K562 (cell line): ENCODE measurements around the gene FRMD7. TPM values are rescaled to one million over a fixed set of nuclear protein-coding genes. Genes with fewer than 3 reads are reported as not detected.

Experiments used
- DNMT1 ChIP-seq: fragments of 450-650 bp; IDR thresholded peaks from 2 replicates; pipeline ENCODE4 v1.6.1; 2016; ENCODE audit warnings: antibody characterized with exemption, mild to moderate bottlenecking
- DPF2 ChIP-seq: fragments of 450-650 bp; IDR thresholded peaks from 2 replicates; pipeline ENCODE4 v1.6.1; 2016
- FOXA1 ChIP-seq: fragments of 450-650 bp; IDR thresholded peaks from 2 replicates; pipeline ENCODE4 v1.6.1; 2016; ENCODE audit warnings: mild to moderate bottlenecking, borderline replicate concordance
- FOXJ3 ChIP-seq: sonication (generic); formaldehyde crosslinking; IDR thresholded peaks from 2 replicates; pipeline ENCODE4 v1.4.0; 2020; ENCODE audit warnings: mild to moderate bottlenecking, missing genetic modification reagents
- KLF13 ChIP-seq: fragments of 450-650 bp; IDR thresholded peaks from 2 replicates; pipeline ENCODE4 v1.6.1; 2016; ENCODE audit warnings: missing genetic modification characterization, low read depth, mild to moderate bottlenecking, missing compliant biosample characterization, moderate library complexity, borderline replicate concordance
- MAFG ChIP-seq: fragments of 450-650 bp; conservative IDR thresholded peaks from 2 replicates; pipeline ENCODE4 v1.6.1; 2016; ENCODE audit warnings: missing genetic modification characterization, missing compliant biosample characterization
- NEUROD1 ChIP-seq: fragments of 150-350 bp; IDR thresholded peaks from 2 replicates; pipeline ENCODE4 v1.6.1; 2014; ENCODE audit warnings: borderline replicate concordance, low read length, low read depth; ENCODE audit not compliant: partially characterized antibody
- PTRF ChIP-seq: fragments of 450-650 bp; IDR thresholded peaks from 2 replicates; pipeline ENCODE4 v1.6.1; 2016; ENCODE audit warnings: mild to moderate bottlenecking, missing genetic modification characterization, missing compliant biosample characterization
- RBM25 ChIP-seq: fragments of 200-400 bp; formaldehyde crosslinking; IDR thresholded peaks from 2 replicates; pipeline ENCODE4 v1.6.1; 2018; ENCODE audit warnings: low read length, low read depth, moderate library complexity; ENCODE audit not compliant: severe bottlenecking
- RBM34 ChIP-seq: fragments of 200-400 bp; formaldehyde crosslinking; IDR thresholded peaks from 2 replicates; pipeline ENCODE4 v1.6.1; 2018; ENCODE audit warnings: low read length, borderline replicate concordance; ENCODE audit not compliant: insufficient read depth
- SPI1 ChIP-seq: IDR thresholded peaks from 2 replicates; pipeline ENCODE4 v1.6.1; 2011; ENCODE audit warnings: low read depth, low read length, control low read depth, borderline replicate concordance
- SRF ChIP-seq, 2 experiments: fragments of 250-450, 450-650 bp in 1 of 2; sonication (Bioruptor Pico) in 1 of 2; sonication (generic) in 1 of 2; formaldehyde crosslinking; IDR thresholded peaks; 2 replicates each; pipeline versions ENCODE4 v1.5.0 to v1.5.1; 2020 to 2022; ENCODE audit warnings: mild to moderate bottlenecking in 1 of 2, missing genetic modification reagents in 1 of 2
- TAF15 ChIP-seq: fragments of 200-400 bp; formaldehyde crosslinking; IDR thresholded peaks from 2 replicates; pipeline ENCODE4 v1.6.1; 2017; ENCODE audit warnings: mild to moderate bottlenecking, low read depth, low read length, moderate library complexity
- TCF7L2 ChIP-seq: fragments of 150-350 bp; IDR thresholded peaks from 2 replicates; pipeline ENCODE4 v1.6.1; 2016; ENCODE audit warnings: low read depth, mild to moderate bottlenecking, low read length, moderate library complexity
- ZKSCAN3 ChIP-seq: fragments of 250-450 bp; sonication (Bioruptor Pico); IDR thresholded peaks from 2 replicates; pipeline ENCODE4 v1.4.0; 2020
- ZNF785 ChIP-seq: fragments of 250-450 bp; sonication (Bioruptor Pico); IDR thresholded peaks from 2 replicates; pipeline ENCODE4 v1.4.0; 2020; ENCODE audit warnings: mild to moderate bottlenecking
- polyA plus RNA-seq, 8 experiments: library from polyadenylated mRNA; depleted of rRNA in 4 of 8; stranded (reverse) in 5 of 8; unstranded in 3 of 8; fragments of >200 nt; fragmentation: Nextera tagmentation in 2 of 8; fragmentation: Illumina TruSeq in 1 of 8; extraction: Ambion mirVana in 2 of 8; extraction: Trizol in 1 of 8; gene quantifications; 2 replicates each; pipeline versions ENCODE4 v1.2.1 to v1.2.3, GENCODE V29; 2011 to 2014; ENCODE audit warnings: inconsistent platforms in 1 of 8, missing spikeins in 1 of 8
- total RNA-seq, 7 experiments: library from RNA; depleted of rRNA in 6 of 7; stranded (reverse); fragments of >200 nt in 6 of 7; fragmentation: Illumina TruSeq in 2 of 7; extraction: Trizol in 2 of 7; gene quantifications; 2 replicates each; pipeline versions ENCODE4 v1.2.1 to v1.2.3, GENCODE V29; 2011 to 2021; ENCODE audit warnings: low replicate concordance in 1 of 7
- TF ChIP-seq, protein P1 (sequence below): fragments of 150-350 bp; IDR thresholded peaks from 2 replicates; pipeline ENCODE4 v1.6.1; 2014; ENCODE audit warnings: low read depth, mild to moderate bottlenecking, low read length, borderline replicate concordance
- TF ChIP-seq, protein P2 (sequence below): IDR thresholded peaks from 3 replicates; pipeline ENCODE4 v1.6.1; 2011; ENCODE audit warnings: borderline replicate concordance, mild to moderate bottlenecking; ENCODE audit not compliant: insufficient read length, insufficient read depth
- TF ChIP-seq, protein P3 (sequence below): fragments of 450-650 bp; IDR thresholded peaks from 2 replicates; pipeline ENCODE4 v1.6.1; 2017; ENCODE audit warnings: antibody characterized with exemption
- TF ChIP-seq, protein P4 (sequence below): conservative IDR thresholded peaks from 2 replicates; pipeline ENCODE4 v1.6.1; 2011; ENCODE audit warnings: low read depth, mild to moderate bottlenecking, low read length; ENCODE audit not compliant: control insufficient read depth

FRMD7 gene
- total and polyA plus RNA-seq, 9 of the 15 experiments (the other 6 are each of a cell fraction or from before 2014, with no cell fraction given) = 0.06 to 0.09 TPM; not detected in 7

DNA sequence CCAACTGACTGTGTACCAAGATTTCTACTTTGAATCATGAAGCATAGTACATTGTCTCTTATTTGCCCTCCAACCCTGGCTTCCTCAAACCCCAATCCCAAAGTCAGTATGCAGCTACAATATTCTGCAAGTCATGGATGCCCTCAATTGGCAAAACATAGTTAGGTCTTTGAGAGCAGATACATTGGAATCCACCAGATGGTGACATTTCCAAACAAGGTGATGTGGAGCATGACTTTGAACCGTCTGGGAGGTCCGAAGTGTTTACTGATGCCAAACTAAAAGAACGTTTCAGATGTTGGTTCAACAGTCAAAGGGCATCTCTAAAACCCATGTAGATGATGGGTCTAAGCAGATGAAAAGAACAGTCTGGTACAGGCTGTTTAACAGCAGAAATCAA lies 43.7 kb upstream of the FRMD7 start (continued):
- TF ChIP-seq, protein P1, sequence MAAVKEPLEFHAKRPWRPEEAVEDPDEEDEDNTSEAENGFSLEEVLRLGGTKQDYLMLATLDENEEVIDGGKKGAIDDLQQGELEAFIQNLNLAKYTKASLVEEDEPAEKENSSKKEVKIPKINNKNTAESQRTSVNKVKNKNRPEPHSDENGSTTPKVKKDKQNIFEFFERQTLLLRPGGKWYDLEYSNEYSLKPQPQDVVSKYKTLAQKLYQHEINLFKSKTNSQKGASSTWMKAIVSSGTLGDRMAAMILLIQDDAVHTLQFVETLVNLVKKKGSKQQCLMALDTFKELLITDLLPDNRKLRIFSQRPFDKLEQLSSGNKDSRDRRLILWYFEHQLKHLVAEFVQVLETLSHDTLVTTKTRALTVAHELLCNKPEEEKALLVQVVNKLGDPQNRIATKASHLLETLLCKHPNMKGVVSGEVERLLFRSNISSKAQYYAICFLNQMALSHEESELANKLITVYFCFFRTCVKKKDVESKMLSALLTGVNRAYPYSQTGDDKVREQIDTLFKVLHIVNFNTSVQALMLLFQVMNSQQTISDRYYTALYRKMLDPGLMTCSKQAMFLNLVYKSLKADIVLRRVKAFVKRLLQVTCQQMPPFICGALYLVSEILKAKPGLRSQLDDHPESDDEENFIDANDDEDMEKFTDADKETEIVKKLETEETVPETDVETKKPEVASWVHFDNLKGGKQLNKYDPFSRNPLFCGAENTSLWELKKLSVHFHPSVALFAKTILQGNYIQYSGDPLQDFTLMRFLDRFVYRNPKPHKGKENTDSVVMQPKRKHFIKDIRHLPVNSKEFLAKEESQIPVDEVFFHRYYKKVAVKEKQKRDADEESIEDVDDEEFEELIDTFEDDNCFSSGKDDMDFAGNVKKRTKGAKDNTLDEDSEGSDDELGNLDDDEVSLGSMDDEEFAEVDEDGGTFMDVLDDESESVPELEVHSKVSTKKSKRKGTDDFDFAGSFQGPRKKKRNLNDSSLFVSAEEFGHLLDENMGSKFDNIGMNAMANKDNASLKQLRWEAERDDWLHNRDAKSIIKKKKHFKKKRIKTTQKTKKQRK = no peak
- TF ChIP-seq, protein P2, sequence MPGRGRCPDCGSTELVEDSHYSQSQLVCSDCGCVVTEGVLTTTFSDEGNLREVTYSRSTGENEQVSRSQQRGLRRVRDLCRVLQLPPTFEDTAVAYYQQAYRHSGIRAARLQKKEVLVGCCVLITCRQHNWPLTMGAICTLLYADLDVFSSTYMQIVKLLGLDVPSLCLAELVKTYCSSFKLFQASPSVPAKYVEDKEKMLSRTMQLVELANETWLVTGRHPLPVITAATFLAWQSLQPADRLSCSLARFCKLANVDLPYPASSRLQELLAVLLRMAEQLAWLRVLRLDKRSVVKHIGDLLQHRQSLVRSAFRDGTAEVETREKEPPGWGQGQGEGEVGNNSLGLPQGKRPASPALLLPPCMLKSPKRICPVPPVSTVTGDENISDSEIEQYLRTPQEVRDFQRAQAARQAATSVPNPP = no peak
- TF ChIP-seq MAFG (peak; percentile 75), SPI1 (no peak), RBM34 (no peak), TAF15 (no peak), ZNF785 (CRISPR knock-in tag) (no peak), FOXJ3 (CRISPR knock-in tag) (no peak), SRF (CRISPR knock-in tag; IDR thresholded peaks at IDR 0.05) (no peak), NEUROD1 (no peak), PTRF (no peak), DNMT1 (no peak), DPF2 (no peak), FOXA1 (no peak), TCF7L2 (no peak), ZKSCAN3 (no peak), RBM25 (no peak), KLF13 (no peak)
- TF ChIP-seq, protein P3, sequence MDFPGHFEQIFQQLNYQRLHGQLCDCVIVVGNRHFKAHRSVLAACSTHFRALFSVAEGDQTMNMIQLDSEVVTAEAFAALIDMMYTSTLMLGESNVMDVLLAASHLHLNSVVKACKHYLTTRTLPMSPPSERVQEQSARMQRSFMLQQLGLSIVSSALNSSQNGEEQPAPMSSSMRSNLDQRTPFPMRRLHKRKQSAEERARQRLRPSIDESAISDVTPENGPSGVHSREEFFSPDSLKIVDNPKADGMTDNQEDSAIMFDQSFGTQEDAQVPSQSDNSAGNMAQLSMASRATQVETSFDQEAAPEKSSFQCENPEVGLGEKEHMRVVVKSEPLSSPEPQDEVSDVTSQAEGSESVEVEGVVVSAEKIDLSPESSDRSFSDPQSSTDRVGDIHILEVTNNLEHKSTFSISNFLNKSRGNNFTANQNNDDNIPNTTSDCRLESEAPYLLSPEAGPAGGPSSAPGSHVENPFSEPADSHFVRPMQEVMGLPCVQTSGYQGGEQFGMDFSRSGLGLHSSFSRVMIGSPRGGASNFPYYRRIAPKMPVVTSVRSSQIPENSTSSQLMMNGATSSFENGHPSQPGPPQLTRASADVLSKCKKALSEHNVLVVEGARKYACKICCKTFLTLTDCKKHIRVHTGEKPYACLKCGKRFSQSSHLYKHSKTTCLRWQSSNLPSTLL = no peak
- TF ChIP-seq, protein P4, sequence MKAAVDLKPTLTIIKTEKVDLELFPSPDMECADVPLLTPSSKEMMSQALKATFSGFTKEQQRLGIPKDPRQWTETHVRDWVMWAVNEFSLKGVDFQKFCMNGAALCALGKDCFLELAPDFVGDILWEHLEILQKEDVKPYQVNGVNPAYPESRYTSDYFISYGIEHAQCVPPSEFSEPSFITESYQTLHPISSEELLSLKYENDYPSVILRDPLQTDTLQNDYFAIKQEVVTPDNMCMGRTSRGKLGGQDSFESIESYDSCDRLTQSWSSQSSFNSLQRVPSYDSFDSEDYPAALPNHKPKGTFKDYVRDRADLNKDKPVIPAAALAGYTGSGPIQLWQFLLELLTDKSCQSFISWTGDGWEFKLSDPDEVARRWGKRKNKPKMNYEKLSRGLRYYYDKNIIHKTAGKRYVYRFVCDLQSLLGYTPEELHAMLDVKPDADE = no peak
